CD4-positive, alpha-beta T cell treated with Interleukin-15 for 1 hour (primary cell): ENCODE results near the gene OLFML1.

Experiments used
- DNase-seq: peaks from one replicate; pipeline ENCODE4 v3.0.0-alpha.2; 2020

Gene OLFML1

DNA sequence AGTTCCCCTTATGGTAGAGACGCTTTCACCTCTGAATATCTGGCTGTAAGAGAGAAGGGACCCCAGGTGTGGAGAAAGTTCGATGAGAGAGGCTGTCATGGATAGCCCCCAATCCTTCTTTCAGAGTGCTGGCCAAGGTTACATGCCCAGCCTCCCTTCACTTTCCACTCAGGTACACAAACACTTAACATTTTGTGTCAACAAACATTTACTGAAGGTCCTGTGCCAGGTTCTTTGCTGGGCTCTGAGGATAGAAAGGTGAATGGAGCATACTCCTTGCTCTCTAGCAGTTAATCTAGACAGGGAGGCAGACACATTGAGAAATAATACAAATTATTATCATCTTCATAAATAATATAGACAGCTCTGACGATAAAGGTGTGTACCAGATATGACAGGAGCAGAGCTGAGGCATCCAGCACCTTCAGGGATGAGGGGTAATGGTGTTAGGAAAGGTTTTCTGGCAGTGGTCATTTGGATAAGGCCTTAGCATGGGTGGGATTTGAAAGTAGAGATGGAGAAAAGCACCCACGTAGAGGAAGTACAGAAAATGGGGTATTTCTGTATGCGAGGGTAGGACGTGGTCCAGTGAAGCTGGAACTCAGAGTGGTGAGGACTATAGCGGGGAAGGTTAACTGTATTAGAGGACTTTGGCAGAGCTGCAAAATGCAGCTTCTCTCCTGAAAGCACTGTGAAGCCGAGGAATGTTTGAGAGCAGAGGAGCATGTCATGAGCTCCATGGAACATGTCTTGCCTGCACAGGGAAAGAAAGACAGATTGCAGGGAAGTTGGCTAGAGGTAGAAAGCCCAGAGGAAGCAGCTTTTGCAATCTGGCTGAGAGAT, 48.1 kb downstream of the OLFML1 start:
- no peak for DNase-seq

DNA sequence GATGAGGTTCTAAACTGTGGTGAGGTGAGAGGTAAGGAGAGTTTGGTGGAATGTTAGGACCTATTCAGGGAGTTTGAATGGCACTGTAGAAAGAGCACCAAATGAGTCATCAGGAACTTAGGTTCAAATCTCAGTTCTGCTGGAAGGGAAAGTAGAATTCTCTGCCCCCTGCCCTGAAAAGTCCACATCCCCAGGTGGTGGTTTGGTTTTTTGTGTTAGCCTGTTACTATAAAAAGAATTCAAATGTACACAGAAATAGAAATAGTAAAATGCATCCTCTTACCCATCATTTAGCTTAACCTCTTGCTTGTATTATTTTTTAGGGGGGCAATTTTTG, 48.7 kb downstream of the OLFML1 start:
- DNase-seq: no peak

DNA sequence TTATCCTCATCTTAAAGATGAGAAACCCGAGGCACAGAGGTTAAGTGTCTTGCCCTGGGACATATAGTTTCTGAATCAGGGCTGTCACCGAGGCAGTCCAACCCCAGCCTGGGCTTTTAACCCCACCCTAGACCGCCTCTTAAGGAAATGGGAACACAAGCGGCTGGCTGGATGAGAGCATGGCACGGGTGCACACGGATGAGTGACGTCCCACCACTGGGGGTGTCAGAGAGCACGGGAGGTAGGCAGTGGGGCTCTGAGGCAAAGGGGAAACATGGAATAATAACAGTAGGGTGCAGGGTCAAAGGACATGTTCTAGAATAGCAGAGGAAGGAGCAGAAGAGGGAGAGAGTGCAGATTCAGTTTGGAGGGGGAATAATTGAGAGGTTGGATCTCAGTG, 50.8 kb downstream of the OLFML1 start:
- DNase-seq: no peak

DNA sequence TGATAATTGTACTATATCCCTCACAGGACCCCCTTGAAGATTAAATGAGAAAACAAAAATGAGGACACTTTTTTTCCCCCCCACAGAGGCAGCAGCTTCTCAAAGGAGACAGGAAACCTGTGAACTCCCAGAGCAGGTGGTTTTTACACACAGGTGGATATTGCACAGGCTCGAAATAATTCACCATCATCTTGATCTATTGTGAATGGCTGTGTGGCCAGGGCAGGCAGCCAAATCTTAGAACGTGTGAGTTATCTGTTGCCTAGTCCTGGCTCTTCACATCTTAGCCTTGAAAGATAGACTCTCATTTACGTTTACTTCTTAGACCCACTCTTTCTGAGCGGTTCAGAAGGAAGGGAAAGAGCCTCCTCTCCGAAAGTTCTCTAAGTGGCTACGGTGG, 52.0 kb downstream of the OLFML1 start:
- DNase-seq: no peak

DNA sequence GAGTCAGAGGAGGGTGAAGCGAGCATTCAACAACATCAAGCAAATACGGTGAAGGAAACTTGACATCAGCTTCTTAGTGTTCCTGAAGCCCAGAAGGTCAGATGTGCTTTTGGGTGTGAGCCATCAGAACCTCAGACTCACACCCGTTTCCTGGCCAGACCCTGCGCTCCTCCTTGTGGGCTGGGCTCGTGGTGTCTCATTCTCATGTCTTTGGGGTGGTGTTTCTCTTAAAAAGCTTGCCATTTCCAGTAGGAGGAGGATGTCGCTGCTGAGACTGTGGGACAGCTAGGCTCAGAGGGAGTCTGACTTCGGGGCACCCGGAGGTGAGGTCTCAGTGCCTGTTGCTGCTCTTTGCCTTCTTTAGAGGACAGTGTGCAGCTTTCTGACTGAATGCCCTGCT, 52.7 kb downstream of the OLFML1 start:
- no peak for DNase-seq

DNA sequence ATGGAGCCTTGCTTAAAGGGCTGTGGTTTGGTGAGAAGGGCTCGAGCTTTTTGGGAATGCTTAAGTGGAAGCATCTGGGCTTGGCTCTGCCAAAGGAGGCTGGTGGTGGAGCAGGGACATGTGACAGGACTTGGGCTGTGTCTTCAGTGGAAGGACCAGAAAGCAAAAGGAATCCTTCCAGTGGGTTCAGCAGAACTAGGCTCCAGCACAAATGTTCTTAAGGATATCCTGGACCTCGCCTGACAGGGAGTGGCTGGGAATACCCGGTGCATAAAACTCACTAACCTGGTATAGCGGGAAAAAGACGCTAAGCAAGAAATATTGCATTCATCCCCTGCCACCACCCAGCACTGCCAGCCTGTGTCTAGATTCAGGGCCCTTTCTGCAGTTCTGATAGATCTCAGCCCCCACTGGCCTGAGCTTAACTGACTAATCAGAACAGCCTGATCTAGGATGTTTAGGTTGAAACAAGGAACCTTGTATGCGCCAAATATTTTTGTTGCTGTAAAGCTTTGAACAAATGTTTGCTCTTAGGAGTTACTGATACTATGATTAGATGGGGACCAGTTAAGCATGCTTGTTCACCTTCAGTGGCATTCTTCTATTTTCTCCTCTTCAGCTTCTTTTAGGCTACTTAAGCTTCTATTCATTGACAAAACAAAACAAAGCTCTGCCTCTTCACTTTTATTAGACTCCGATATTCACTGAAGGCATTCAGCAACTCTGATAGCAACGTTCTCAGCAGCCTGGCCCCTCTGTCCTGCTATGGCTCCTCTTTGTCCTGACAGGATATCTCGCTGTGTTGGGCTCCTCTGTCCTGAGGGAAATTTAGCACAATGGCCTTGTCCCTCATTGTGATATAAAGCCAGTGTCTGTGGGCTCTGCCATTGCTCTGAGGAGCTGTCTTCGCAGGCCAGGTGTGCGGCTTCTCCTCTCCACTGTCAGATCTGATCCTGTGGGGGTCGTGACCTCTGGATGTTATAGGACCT, 53.5 kb downstream of the OLFML1 start:
- no peak for DNase-seq

DNA sequence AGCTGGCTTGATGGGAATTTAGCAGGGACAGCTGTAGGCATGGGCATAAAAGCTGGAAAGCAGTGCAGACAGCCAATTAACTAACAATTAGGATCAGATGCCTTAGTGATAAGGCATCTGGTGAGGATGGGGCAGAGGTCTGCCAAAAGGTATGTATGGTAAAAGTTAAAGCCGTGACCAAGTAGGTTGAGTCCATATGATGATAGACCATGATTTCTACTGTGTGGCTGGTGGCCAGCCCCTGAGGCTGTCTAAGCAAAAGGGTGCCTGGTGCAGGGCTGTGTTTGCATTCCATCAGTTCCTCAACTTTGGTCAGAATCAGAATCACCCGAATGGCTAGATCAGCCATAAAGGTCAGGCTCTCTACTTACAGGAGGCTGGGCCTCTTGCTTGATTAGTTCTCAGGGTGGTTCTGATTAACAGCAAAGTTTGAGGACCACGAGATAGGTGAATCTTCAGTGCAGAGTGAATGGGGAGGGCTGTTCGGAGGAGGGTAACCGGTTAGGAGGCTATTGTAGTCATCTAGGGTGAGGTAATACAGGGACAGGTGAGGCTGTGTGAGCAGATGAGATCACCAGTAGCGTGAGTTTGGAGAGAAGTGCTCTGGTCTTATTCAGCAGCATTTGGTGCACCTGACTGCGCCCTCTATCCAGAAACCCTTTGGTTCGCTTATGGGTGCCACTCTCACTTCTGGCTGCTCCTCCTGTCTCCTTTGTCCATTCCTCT, 55.7 kb downstream of the OLFML1 start:
- DNase-seq: no peak

DNA sequence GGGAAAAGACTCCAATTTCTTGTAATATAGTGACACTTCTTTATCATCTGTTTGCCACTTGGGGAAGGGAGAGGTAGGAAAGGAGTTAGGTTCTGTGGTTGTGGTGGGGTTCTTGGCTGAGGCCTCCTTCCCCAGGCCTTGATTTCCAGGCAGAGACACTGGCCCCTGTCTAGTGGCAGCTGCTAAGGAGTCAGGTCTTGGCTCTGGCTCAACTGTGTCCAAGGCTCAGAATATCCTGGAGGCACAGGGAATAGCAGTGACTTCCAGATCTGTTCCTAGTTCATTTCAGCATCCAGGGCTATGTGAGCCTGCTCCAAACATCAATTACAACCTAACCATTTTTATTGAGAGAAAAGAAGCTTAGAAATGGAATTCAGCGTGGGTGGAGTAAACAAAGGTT, 58.0 kb downstream of the OLFML1 start:
- no peak for DNase-seq

DNA sequence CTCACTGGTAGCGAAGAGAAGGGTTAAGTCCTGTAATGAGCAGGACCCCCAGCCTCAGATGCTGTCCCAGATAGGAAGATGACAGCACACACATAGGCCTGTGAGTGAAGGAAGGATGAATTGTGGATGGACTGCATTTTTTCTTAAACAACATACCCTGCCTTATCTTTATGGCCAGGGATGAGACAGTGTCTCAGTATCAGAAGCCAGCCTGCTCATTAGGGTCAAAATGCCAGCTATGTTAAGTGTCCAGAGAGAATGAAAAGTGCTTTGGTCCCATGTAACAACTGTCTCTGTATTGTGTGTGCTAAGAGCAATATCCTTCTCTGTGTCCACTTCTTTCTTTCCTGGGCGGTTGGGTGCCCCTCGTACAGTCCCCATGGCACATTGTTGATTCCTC, 58.7 kb downstream of the OLFML1 start:
- no peak for DNase-seq

DNA sequence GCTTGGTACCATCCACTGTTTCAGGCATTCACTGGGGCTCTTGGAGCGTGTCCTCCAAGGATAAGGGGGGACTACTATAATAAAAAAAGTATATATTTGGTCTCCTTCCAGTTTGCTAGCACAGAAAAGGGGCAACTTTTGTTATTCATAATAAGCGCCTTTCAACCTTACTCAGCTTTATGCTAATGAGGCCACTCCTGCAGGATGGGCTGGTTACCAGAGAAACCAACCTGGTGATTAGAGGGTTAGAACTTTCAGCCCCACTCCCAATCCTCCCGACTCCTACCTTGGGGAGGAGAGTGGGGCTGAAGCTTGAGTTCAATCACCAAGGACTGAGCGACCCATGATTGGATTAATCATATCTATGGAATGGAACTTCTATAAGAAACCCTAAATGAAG, 60.3 kb downstream of the OLFML1 start:
- no peak for DNase-seq

DNA sequence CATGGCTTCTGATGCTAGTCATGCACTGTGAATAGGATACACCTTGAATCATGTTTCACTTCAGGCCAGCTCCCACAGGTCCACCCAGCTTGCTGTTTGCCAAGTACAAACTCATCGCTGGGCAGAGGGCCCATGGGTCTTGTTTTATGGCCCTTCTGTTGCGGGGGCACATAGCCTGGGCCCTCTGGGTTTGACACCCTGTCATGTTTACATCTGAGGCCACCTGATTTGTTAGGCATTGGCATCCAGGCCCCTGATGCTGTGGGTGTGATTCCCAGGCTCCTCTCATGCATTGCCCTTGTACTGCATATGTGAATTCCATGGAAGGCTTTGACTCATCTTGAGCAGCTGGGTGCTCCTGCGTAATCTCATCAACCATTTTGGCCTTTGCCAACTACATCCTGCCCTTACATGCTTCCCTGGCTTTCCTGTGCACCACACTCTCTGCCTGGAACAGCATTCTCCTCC, 61.1 kb downstream of the OLFML1 start:
- DNase-seq: no peak

DNA sequence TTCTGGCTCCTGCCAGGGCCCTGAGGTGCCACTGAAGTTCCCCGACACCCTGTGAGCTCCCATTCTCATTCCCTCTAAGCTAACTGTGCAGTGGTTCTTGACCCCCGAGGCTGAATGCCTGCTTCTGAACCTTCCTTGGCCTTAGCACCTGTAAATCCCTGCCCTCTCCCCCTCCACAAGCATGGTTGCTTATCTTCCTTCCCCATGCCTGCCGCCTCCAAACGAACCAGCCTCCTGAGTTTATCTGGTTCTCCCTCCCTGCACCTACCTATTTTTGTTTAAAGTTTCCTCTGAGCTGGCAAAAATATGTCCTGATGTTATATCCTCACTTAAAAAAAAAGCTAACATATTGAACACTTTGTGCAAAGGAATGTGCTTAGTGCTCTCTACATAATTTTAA, 62.4 kb downstream of the OLFML1 start:
- no peak for DNase-seq

DNA sequence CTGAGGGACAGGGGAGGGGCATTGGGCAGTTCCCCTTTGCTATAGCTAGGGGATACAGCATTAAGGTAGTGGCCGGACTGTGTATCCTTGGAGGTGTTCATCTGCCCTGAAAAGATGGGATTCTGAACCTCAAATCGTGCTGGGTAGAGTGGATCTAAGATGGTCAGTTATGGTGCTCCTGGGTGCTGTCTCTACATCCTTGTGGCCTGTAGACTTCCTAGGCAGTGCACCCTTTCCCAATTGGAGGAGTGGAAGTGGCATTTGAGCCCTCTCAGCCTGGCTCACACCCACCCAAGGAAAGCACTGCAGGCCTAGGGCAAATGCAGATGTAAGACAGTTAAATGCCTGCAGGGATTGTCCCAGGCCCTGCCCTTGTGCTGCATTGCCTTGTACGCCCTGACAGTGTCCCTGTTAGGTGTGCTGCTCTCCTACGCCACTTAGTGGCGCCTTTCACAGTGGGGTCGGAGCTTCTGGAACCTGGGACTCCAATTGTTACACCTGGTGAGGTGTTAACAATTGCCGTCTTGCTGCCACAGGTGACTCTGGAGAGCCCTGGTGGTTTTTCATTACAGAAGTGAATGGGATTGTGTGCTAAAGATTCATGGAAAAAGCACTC, 63.5 kb downstream of the OLFML1 start:
- DNase-seq: no peak

DNA sequence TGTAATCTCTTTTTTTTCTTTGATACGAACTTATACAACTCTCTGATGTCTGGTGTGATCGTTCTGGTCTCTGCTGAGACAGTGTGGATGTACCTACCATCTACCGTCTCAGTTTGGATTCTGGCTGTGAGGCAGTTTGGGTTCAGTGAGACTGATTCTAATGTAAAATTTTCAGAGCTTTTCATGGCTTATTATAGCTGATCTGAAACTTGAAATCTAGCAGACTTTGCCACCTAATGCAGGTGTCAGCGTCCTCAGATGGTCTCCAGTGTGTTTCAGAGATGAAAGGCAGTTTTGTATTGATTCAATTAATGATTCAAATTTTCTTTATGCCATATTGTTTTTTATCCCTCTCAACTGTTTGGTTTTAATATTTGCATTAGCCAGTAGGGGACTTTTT, 64.4 kb downstream of the OLFML1 start:
- DNase-seq: no peak

DNA sequence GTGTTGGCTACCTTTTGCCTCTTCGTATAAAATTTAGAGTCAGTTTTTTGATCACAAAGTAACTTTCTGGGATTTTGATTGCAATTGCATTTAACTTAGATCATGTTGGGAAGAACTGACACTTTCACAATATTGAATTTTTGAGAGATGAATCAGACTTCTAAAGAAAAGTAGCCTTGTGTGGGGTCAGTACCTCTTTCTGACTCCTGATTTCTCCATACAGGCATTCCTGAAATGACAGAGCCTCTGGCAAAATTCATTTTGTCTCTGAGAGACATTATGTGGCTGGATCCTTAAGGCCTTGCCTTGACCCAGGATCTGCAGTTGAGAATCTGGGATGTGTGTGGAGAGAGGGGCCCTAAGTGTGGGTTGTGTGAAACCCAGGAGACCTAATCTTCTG, 66.3 kb downstream of the OLFML1 start:
- no peak for DNase-seq

DNA sequence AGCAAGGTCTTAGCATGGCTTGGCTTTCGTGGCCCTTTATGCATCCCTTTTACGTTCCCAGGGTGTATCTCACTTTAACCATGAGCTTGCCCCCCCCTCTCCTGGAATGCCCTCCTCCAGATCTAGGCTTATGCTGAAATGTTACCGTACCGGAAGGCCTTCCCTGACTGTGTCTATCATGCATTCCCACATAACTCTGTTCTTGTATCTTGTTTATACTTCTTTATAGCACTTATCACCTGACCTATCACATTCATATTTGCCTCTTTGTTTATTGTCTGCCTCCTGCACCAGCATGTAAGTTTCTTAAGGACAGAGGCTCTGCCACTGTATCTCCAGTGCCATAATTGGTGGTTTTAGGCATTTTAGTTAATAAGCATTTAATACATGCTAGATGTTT, 67.4 kb downstream of the OLFML1 start:
- no peak for DNase-seq

DNA sequence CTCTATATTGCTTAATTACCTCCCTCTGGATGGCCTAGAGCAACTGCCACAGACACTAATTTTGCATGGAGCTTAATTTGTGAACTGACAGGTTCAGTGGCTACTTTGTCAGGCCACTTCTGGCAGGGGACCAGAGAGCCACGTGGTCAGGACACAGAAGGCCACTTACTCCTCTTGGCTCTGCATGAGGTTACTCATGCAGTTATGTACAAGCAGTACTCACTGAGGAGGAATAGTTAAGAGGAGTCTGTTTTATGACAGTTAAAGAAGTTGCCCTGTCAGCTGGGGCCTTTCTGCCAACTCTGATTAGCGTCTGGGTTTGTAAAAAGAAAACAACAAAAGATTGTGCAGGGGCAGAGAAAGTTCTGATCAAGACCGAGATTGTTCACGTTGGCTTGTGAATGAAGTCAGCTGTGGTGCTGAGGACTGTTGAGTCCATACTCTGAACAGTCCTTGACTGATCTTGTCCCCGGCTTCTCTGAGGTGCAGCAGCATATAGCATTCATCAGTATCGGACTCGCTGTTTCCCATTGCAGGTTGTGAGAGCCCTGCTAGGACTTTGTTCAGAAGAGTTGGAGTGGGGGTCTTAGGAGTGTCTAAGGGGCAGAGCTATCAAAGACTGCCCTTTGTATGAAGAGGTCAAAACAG, 69.9 kb downstream of the OLFML1 start:
- no peak for DNase-seq

DNA sequence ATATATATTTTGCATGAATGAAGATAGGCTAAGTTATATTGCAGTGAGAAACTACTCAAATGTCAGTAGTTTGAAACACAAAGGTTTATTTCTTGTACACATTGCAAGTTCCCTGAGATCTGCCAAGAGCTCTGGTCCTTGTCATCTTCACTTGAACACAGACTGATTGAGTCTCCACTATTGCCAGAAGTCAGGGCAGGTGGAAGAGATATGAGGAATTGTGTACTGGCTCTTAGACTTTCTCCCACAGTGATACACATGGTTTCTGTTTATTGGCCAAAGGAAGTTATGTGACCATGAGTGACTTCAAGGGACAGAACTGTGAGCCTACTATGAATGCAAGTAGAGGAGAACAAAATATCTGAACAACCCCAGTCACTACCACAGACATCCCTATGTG, 72.7 kb downstream of the OLFML1 start:
- no peak for DNase-seq

DNA sequence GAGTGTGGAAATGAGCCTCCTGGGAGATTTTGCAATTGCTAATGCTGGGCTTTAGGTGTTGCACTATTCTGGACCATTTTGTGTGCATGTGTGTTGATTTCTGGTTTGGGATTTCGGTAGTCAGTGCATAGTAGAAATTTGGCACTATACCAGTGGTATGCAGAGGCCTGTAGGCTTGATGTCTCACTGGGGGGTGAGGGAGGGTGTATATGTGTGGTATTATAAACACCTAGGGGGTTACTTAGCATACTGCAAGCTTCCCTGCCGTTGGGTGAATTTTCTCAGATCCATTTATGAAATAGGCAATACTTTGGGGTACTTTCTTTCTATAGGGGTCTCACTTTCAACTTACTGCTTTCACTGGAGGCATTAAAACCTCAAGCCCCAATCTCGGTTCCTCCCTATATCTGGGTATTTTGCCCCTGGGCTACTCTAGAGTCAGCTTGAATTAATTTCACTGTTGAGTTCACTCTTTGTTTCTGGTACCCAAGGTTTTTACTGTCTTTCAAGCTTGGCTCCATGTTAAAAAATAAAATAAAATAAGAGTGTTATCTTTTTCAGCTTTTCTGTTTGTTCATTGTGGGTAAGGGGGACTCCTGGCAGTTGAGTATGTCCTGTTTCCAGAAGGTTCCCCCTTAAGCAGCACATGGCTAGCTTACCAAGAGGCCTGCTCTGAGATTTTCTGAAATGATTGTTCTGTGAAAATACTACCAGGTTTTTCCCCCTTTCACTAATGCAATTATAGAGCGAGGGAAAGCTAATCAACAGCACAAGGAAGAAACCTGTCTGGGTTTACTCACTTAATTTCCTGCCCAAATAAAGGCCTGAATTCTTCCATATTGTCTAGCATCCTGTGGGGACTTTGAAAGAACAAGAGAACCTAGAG, 74.3 kb downstream of the OLFML1 start:
- no peak for DNase-seq
